ENCODE data around the gene EFS. TPM values are rescaled to one million over a fixed set of nuclear protein-coding genes. Genes with fewer than 3 reads are reported as not detected.

The EFS gene
- total RNA-seq, 2 donors from 2014 or later, result 1.1 to 2.3 TPM

DNA sequence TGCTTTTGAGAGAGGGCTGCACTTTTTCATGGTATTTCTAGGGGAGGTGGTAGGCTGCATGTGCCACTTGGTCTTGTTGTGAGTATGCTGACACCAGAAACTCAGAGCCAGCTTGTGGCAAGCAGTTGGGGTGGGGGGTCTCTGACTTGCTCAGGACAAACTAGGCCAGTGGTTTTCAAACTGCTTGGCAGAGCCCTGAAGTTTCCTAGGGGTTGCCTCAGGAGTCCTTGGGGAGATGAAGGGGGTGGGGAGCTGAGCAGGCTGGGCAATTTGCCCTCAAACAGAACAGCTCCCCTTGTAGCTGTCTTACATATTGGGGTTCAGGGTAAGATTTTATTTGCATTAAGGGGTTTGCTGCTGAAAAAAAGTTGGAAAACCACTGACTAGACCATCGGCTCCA is 54.4 kb downstream of the EFS start:
- Histone ChIP-seq H3K4me1 (peaks cover 17% of the 10 kb centered on the region), H3K36me3 (no peaks in the 10 kb centered on the region), H3K9me3 (no peaks in the 10 kb centered on the region), H3K27me3 (no peaks in the 10 kb centered on the region), H3K4me3 (no peak overlapping the region), H3K27ac (no peak overlapping the region), H3K9ac (ENCODE audit: low read depth in 2 of 2, low read length in 2 of 2) (no peak overlapping the region)
- no peak for DNase-seq
- intact Hi-C loops (cut with DNase I), result no loop called here
- no peak for TF ChIP-seq CTCF (IDR thresholded peaks at IDR 0.05)

DNA sequence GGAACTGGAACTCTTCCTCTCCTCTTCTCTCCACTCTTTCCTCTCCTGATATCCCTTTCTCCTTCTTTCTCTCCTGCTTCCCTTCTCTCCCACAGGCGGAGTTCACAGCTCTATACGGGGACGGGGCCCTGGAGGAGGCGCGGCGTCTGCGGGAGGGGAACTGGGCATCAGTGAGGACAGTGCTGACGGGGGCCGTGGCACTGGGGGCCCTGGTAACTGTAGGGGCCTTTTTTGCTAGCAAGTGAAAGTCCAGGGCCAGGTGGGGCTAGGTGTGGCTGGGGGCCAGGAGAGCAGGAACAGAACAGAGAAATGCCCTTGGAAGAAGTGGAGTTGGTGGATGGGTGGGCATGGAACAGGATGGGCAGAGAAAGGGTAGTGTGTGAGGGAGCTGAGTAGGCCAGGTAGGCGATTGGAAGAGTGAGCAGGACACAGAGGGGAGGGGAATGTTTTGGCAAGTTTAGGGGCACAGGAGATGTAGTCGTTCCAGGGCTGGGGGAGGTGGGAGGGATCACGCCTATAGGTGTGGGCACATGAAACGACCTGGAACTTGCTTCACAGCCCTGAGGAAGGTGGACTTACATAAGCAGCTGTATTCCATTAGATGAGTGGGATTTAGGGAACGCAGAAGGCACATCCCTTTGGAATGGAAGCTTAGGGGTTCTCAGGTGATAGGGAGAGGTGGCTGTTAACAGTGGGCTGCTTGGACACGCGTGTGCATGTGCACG is 56.1 kb downstream of the EFS start:
- Histone ChIP-seq H3K27ac (no peak overlapping the region), H3K36me3 (no peaks in the 10 kb centered on the region)

GRCh38 chr14:23307687-23308644 is 57.0 kb downstream of the EFS start:
- no peak for DNase-seq
- no peaks in the 10 kb centered on the region for H3K9me3 ChIP-seq
- TF ChIP-seq CTCF (IDR thresholded peaks at IDR 0.05), result no peak
- peak overlapping the region; percentile 91 for H3K27ac ChIP-seq
- H3K4me3 ChIP-seq, result peak overlapping the region; percentile 70
- no peaks in the 10 kb centered on the region for H3K27me3 ChIP-seq
- peak overlapping the region; percentile 89 to 99 for H3K9ac ChIP-seq (ENCODE audit: low read depth in 2 of 2, low read length in 2 of 2)
- H3K4me1 ChIP-seq, result peaks cover 17% of the 10 kb centered on the region
- H3K36me3 ChIP-seq, result no peaks in the 10 kb centered on the region
- intact Hi-C loops (cut with DNase I), result no loop called here

More for the DNA sequence above, 56.1 kb downstream of the EFS start:
- H3K4me3 ChIP-seq, result no peak overlapping the region
- no peak for DNase-seq
- peak overlapping the region in 1 of 2 donors; percentile 99 for H3K9ac ChIP-seq (ENCODE audit: low read depth in 2 of 2, low read length in 2 of 2)
- no peak for TF ChIP-seq CTCF (IDR thresholded peaks at IDR 0.05)
- H3K4me1 ChIP-seq, result peaks cover 17% of the 10 kb centered on the region
- no peaks in the 10 kb centered on the region for H3K9me3 ChIP-seq
- no peaks in the 10 kb centered on the region for H3K27me3 ChIP-seq
- intact Hi-C loops (cut with DNase I), result no loop called here

- intact Hi-C loops (cut with DNase I), result no loop called here
- no peaks in the 10 kb centered on the region for H3K36me3 ChIP-seq
- peak overlapping the region; percentile 89 to 99 for H3K9ac ChIP-seq (ENCODE audit: low read depth in 2 of 2, low read length in 2 of 2)
- TF ChIP-seq CTCF (IDR thresholded peaks at IDR 0.05), result no peak
- no peak for DNase-seq
- no peaks in the 10 kb centered on the region for H3K9me3 ChIP-seq
- H3K27ac ChIP-seq, result peak overlapping the region; percentile 91
- peaks cover 17% of the 10 kb centered on the region for H3K4me1 ChIP-seq
- peak overlapping the region; percentile 70 for H3K4me3 ChIP-seq
- H3K27me3 ChIP-seq, result no peaks in the 10 kb centered on the region
Observed at GRCh38 chr14:23307146-23307530, 57.8 kb downstream of the EFS start.

DNA sequence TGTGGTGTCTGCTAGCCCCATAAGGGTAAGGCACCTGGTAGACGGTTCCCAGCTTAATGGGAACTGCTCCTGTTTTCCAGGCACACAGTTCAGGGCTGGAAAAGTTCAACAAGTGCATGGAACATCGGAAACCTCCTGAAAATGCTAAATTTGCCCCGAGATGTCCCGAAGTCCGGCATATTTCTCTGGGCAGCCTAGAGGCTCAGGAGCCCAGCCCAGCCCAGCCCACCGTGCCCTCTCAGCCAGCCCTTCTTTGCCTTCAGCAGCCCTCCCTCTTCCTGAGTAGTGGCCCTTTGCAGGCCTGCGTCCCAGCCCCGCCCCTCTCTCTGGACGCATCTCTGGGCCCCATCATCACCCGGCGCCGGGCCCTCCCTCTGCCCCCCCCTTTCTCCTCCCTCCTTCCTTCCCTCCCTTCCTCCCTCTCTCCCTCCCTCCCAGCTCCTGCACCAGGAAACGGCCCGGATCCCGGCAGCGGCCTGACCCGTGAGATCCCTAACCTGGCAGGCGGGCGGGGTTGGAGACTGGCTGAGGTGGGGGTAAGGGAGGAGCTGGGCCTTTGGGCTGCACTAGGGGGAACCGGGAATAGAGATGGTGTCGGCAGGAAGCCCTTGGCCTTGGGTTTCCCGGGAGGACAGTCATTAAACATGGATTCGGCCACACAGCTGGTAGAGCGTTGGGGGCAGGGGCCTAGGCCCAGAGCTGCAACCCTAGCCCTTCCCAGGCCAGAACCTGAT is 58.4 kb downstream of the EFS start, which contains the start of gene BCL2L2:
Gene BCL2L2 (plus strand): TSS at position 422 of the 734 bp plus-strand sequence. CDS start 935 bp downstream, outside the sequence.
- Histone ChIP-seq H3K9ac (ENCODE audit: low read depth in 2 of 2, low read length in 2 of 2) (peak within 1 kb of the TSS; percentile 89 to 99), H3K4me3 (peak within 1 kb of the TSS; percentile 70), H3K27ac (peak within 1 kb of the TSS; percentile 91), H3K9me3 (no peaks in the 10 kb centered on the region), H3K36me3 (no peaks in the 10 kb centered on the region), H3K4me1 (peaks cover 17% of the 10 kb centered on the region), H3K27me3 (no peaks in the 10 kb centered on the region)
- no peak for TF ChIP-seq CTCF (IDR thresholded peaks at IDR 0.05)
- intact Hi-C loops (cut with DNase I), result no loop called here
- peak; percentile 96 for DNase-seq
